Body of pancreas (tissue), 4 donors: Measurements from ENCODE around the gene USF3.

ENCODE experiments used
- CTCF ChIP-seq, 7 experiments: fragments of 450-650 bp in 4 of 7; fragments of 200-600 bp in 3 of 7; sonication (generic) in 3 of 7; IDR thresholded peaks; one replicate each; pipeline ENCODE4 v1.5.1; 2016 to 2019; ENCODE audit warnings: antibody characterized with exemption in 7 of 7
- POLR2A ChIP-seq, 3 donors: fragments of 450-650 bp; IDR thresholded peaks; one replicate each; pipeline ENCODE4 v1.6.1; 2016; ENCODE audit warnings: antibody characterized with exemption in 3 of 3, mild to moderate bottlenecking in 2 of 3

GRCh38 chr3:113664523-113665094 is 31.8 kb downstream of the USF3 start:
- no peak for TF ChIP-seq CTCF (IDR thresholded peaks at IDR 0.05)
- TF ChIP-seq POLR2A (IDR thresholded peaks at IDR 0.05) = no peak
